ENCODE measurements around the gene ANKRD40CL. TPM values are rescaled to one million over a fixed set of nuclear protein-coding genes. Genes with fewer than 3 reads are reported as not detected.

Gene ANKRD40CL
- total RNA-seq, 4 donors from 2014 or later = not detected

- DNase-seq (ENCODE audit: low spot score in 2 of 2) = no peak
- H3K27me3 ChIP-seq = no peaks in the 10 kb centered on the region
- H3K4me1 ChIP-seq = peaks cover 0 to 3% (median 0%) of the 10 kb centered on the region in 4 donors
- no peak for TF ChIP-seq CTCF (IDR thresholded peaks at IDR 0.05)
- no peak for TF ChIP-seq POLR2A (IDR thresholded peaks at IDR 0.05)
- no peak for TF ChIP-seq EP300 (IDR thresholded peaks at IDR 0.05)
- H3K27ac ChIP-seq = no peak overlapping the region
- 83 to 86% methylated on average over 18 to 19 of the region's 19 CpGs for WGBS, 2 donors
- H3K4me3 ChIP-seq = no peak overlapping the region
- no peaks in the 10 kb centered on the region for H3K36me3 ChIP-seq
- H3K9me3 ChIP-seq = no peaks in the 10 kb centered on the region
Observed at GRCh38 chr17:50798424-50799288, 31.3 kb upstream of the ANKRD40CL start.

GRCh38 chr17:50797135-50797810 is 30.0 kb upstream of the ANKRD40CL start:
- Histone ChIP-seq H3K36me3 (no peaks in the 10 kb centered on the region), H3K9me3 (no peaks in the 10 kb centered on the region), H3K4me1 (peaks cover 0 to 3% (median 0%) of the 10 kb centered on the region in 4 donors), H3K27me3 (no peaks in the 10 kb centered on the region), H3K27ac (no peak overlapping the region), H3K4me3 (no peak overlapping the region)
- WGBS, 2 donors = 37 to 49% methylated on average over 11 of the region's 11 CpGs
- no peak for DNase-seq (ENCODE audit: low spot score in 2 of 2)
- no peak for TF ChIP-seq EP300 (IDR thresholded peaks at IDR 0.05)
- TF ChIP-seq POLR2A (IDR thresholded peaks at IDR 0.05) = no peak
- TF ChIP-seq CTCF (IDR thresholded peaks at IDR 0.05) = no peak

GRCh38 chr17:50794361-50794760 is 27.0 kb upstream of the ANKRD40CL start:
- H3K4me3 ChIP-seq = no peak overlapping the region
- H3K4me1 ChIP-seq = peaks cover 0 to 3% (median 0%) of the 10 kb centered on the region in 4 donors
- no peak overlapping the region for H3K27ac ChIP-seq
- no peaks in the 10 kb centered on the region for H3K36me3 ChIP-seq
- no peak for TF ChIP-seq POLR2A (IDR thresholded peaks at IDR 0.05)
- no peak for TF ChIP-seq CTCF (IDR thresholded peaks at IDR 0.05)
- TF ChIP-seq EP300 (IDR thresholded peaks at IDR 0.05) = no peak
- no peaks in the 10 kb centered on the region for H3K27me3 ChIP-seq
- H3K9me3 ChIP-seq = no peaks in the 10 kb centered on the region
- WGBS, 2 donors = 90% methylated on average over 6 of the region's 6 CpGs
- DNase-seq (ENCODE audit: low spot score in 2 of 2) = no peak

DNA sequence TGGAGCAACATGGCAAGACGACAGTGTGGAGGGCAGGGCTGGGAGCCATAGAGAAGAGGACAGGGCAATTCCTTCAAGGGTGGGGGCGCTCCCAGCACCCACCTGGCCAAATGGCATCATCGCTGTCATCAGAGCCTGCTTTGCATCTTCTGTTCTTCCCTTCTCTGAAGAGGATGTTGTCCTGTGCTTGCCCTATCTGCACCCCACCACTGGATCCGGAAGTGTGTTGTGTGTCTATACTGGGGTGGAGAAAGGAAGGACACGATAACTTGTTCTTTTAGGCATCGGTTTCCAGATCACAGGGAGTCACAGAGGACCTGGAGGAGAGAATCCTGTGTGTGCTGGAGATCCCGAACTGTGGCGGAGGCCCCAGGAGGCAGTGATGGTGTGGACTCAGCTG is 25.7 kb upstream of the ANKRD40CL start:
- Histone ChIP-seq H3K9me3 (no peaks in the 10 kb centered on the region), H3K4me1 (peaks cover 0 to 3% (median 0%) of the 10 kb centered on the region in 4 donors), H3K27me3 (no peaks in the 10 kb centered on the region), H3K27ac (no peak overlapping the region), H3K4me3 (no peak overlapping the region), H3K36me3 (no peaks in the 10 kb centered on the region)
- no peak for TF ChIP-seq CTCF (IDR thresholded peaks at IDR 0.05)
- TF ChIP-seq POLR2A (IDR thresholded peaks at IDR 0.05) = no peak
- TF ChIP-seq EP300 (IDR thresholded peaks at IDR 0.05) = no peak
- no peak for DNase-seq (ENCODE audit: low spot score in 2 of 2)
- WGBS, 2 donors = 90% methylated on average over 8 of the region's 8 CpGs

GRCh38 chr17:50792132-50792531 is 24.8 kb upstream of the ANKRD40CL start:
- DNase-seq (ENCODE audit: low spot score in 2 of 2) = no peak
- Histone ChIP-seq H3K4me3 (no peak overlapping the region), H3K4me1 (no peaks in the 10 kb centered on the region), H3K27ac (no peak overlapping the region), H3K27me3 (no peaks in the 10 kb centered on the region), H3K9me3 (no peaks in the 10 kb centered on the region), H3K36me3 (no peaks in the 10 kb centered on the region)
- 86 to 91% methylated on average over 7 of the region's 7 CpGs for WGBS, 2 donors
- TF ChIP-seq EP300 (IDR thresholded peaks at IDR 0.05) (no peak), POLR2A (IDR thresholded peaks at IDR 0.05) (no peak), CTCF (IDR thresholded peaks at IDR 0.05) (no peak)

All from tibial nerve (tissue), 4 donors.